ENCODE results near the gene TECPR2. TPM values are rescaled to one million over a fixed set of nuclear protein-coding genes. Genes with fewer than 3 reads are reported as not detected.
A peak's percentile ranks its signal among the peaks of the same experiment; 100 is the strongest.

Gene TECPR2
- total and polyA plus RNA-seq, 2 of the 13 experiments (the other 11 are each of a cell fraction or from before 2014, with no cell fraction given) = 3.5 to 5.7 TPM

DNA sequence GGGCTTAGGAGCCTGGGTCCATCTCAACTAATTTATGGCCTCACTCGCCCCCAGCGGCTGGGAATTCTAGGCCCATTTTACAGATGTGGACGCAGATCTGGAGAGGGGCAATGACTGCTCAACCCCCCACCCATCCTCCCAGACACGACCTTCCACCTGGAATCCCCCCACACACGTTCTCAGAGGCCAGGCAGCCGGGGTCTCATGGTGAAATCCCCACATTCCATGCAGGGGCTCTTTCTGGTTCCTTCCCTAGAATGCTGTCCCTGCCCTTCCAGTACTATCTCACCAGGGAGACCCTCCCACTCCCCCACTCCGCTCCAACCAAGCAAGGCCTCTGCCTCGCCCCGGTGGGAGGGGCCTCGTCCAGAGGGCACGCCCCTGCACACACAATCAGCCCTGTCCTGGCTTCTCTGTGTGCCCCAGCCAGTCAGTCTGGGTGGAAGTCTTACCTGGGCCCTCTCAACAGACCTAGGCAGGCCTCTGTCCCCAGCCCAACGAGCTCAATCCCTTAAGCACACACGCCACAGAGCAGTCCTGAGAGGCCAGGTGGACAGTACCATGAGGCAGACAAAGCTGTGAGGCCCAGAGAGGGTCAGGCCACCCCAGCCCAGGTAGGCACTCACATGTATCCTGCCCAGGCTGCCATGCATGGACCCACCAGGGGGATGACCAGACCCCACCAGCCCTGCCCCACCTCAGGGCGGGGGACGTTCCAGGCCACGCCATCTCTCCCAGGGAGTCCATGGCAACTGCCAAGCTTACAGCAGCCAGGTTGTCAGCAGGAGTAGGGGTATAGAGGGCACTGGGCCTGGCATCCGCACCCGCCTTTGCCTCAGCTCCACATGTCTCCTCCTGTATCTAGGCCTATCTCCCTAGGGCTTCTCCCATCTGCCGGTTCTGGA, 148.1 kb downstream of the TECPR2 start (continued):
- TF ChIP-seq ZNF556 (CRISPR knock-in tag; IDR thresholded peaks at IDR 0.05; ENCODE audit: borderline replicate concordance) (no peak), MATR3 (CRISPR knock-in tag; IDR thresholded peaks at IDR 0.05) (no peak), ZNF292 (CRISPR knock-in tag; IDR thresholded peaks at IDR 0.05; ENCODE audit: borderline replicate concordance, low read depth) (no peak; the same call in 1 of the 2 replicates), ZNF33A (CRISPR knock-in tag; IDR thresholded peaks at IDR 0.05; ENCODE audit: borderline replicate concordance) (no peak), SALL1 (CRISPR knock-in tag; IDR thresholded peaks at IDR 0.05) (0 out of 2 replicates have a peak, but pooled peaks have one; percentile 20), ZNF724P (CRISPR knock-in tag; IDR thresholded peaks at IDR 0.05; ENCODE audit: borderline replicate concordance) (no peak), PRMT3 (CRISPR knock-in tag; IDR thresholded peaks at IDR 0.05; ENCODE audit: borderline replicate concordance, low read depth) (no peak), ZC3H4 (CRISPR knock-in tag; IDR thresholded peaks at IDR 0.05; ENCODE audit: borderline replicate concordance) (no peak), NFIB (CRISPR knock-in tag; IDR thresholded peaks at IDR 0.05; ENCODE audit: borderline replicate concordance) (no peak), ZNF121 (CRISPR knock-in tag; IDR thresholded peaks at IDR 0.05) (no peak), SP1 (IDR thresholded peaks at IDR 0.05) (no peak), SP1 (CRISPR knock-in tag; IDR thresholded peaks at IDR 0.05) (peak; percentile 35; the same call in 1 of the 2 replicates), EHMT2 (IDR thresholded peaks at IDR 0.05; ENCODE audit: borderline replicate concordance, low read depth, low read length) (no peak), AGO1 (IDR thresholded peaks at IDR 0.05; ENCODE audit: low read depth, low read length, poor library complexity, severe bottlenecking) (no peak)
- TF ChIP-seq, protein P1, sequence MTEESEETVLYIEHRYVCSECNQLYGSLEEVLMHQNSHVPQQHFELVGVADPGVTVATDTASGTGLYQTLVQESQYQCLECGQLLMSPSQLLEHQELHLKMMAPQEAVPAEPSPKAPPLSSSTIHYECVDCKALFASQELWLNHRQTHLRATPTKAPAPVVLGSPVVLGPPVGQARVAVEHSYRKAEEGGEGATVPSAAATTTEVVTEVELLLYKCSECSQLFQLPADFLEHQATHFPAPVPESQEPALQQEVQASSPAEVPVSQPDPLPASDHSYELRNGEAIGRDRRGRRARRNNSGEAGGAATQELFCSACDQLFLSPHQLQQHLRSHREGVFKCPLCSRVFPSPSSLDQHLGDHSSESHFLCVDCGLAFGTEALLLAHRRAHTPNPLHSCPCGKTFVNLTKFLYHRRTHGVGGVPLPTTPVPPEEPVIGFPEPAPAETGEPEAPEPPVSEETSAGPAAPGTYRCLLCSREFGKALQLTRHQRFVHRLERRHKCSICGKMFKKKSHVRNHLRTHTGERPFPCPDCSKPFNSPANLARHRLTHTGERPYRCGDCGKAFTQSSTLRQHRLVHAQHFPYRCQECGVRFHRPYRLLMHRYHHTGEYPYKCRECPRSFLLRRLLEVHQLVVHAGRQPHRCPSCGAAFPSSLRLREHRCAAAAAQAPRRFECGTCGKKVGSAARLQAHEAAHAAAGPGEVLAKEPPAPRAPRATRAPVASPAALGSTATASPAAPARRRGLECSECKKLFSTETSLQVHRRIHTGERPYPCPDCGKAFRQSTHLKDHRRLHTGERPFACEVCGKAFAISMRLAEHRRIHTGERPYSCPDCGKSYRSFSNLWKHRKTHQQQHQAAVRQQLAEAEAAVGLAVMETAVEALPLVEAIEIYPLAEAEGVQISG (CRISPR knock-in tag; IDR thresholded peaks at IDR 0.05) = no peak
- TF ChIP-seq, protein P2, sequence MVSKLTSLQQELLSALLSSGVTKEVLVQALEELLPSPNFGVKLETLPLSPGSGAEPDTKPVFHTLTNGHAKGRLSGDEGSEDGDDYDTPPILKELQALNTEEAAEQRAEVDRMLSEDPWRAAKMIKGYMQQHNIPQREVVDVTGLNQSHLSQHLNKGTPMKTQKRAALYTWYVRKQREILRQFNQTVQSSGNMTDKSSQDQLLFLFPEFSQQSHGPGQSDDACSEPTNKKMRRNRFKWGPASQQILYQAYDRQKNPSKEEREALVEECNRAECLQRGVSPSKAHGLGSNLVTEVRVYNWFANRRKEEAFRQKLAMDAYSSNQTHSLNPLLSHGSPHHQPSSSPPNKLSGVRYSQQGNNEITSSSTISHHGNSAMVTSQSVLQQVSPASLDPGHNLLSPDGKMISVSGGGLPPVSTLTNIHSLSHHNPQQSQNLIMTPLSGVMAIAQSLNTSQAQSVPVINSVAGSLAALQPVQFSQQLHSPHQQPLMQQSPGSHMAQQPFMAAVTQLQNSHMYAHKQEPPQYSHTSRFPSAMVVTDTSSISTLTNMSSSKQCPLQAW (CRISPR knock-in tag; IDR thresholded peaks at IDR 0.05) = peak; percentile 47
- TF ChIP-seq, protein P3, sequence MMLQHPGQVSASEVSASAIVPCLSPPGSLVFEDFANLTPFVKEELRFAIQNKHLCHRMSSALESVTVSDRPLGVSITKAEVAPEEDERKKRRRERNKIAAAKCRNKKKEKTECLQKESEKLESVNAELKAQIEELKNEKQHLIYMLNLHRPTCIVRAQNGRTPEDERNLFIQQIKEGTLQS (CRISPR knock-in tag; IDR thresholded peaks at IDR 0.05) = no peak
- TF ChIP-seq, protein P4, sequence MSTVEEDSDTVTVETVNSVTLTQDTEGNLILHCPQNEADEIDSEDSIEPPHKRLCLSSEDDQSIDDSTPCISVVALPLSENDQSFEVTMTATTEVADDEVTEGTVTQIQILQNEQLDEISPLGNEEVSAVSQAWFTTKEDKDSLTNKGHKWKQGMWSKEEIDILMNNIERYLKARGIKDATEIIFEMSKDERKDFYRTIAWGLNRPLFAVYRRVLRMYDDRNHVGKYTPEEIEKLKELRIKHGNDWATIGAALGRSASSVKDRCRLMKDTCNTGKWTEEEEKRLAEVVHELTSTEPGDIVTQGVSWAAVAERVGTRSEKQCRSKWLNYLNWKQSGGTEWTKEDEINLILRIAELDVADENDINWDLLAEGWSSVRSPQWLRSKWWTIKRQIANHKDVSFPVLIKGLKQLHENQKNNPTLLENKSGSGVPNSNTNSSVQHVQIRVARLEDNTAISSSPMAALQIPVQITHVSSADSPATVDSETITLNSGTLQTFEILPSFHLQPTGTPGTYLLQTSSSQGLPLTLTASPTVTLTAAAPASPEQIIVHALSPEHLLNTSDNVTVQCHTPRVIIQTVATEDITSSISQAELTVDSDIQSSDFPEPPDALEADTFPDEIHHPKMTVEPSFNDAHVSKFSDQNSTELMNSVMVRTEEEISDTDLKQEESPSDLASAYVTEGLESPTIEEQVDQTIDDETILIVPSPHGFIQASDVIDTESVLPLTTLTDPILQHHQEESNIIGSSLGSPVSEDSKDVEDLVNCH (CRISPR knock-in tag; IDR thresholded peaks at IDR 0.05) = no peak
- TF ChIP-seq, protein P5, sequence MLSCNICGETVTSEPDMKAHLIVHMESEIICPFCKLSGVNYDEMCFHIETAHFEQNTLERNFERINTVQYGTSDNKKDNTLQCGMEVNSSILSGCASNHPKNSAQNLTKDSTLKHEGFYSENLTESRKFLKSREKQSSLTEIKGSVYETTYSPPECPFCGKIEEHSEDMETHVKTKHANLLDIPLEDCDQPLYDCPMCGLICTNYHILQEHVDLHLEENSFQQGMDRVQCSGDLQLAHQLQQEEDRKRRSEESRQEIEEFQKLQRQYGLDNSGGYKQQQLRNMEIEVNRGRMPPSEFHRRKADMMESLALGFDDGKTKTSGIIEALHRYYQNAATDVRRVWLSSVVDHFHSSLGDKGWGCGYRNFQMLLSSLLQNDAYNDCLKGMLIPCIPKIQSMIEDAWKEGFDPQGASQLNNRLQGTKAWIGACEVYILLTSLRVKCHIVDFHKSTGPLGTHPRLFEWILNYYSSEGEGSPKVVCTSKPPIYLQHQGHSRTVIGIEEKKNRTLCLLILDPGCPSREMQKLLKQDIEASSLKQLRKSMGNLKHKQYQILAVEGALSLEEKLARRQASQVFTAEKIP (CRISPR knock-in tag; IDR thresholded peaks at IDR 0.05; ENCODE audit: borderline replicate concordance) = no peak
